NCI-H2081 (cell line): ENCODE data around the gene SHLD3.
"Not testable (repeated sequence)": the region's sequence is repeated elsewhere in the genome, so short reads cannot be mapped to it uniquely, and the experiment has no call there.

Experiments
- DNase-seq, 2 experiments: peaks; one replicate each; lab custom pipeline; 2025; lab: John Stamatoyannopoulos, UW

Gene SHLD3

GRCh38 chr5:65624571-65625555 lies at the start of gene SHLD3, which contains the start of gene TRAPPC13:
Gene SHLD3, plus strand, starts transcription at chr5:65625027. Its CDS starts 4,561 bp downstream, at chr5:65629588.
Gene TRAPPC13, plus strand, starts transcription at chr5:65625027. Its CDS starts 34 bp downstream, at chr5:65625061.
- DNase-seq: peak; percentile 82 to 86

- no peak for DNase-seq
Observed at GRCh38 chr5:65577141-65577540, 47.7 kb upstream of the SHLD3 start.

- no peak for DNase-seq
Observed at GRCh38 chr5:65588694-65589093, 36.1 kb upstream of the SHLD3 start.

GRCh38 chr5:65601761-65602160 lies 23.1 kb upstream of the SHLD3 start:
- DNase-seq: not testable (repeated sequence)

- peak in 1 of 2 experiments; percentile 31 for DNase-seq
Observed at GRCh38 chr5:65611524-65611923, 13.3 kb upstream of the SHLD3 start.

GRCh38 chr5:65612298-65612907 lies 12.4 kb upstream of the SHLD3 start:
- DNase-seq: no peak

GRCh38 chr5:65620021-65620420 lies 4.8 kb upstream of the SHLD3 start:
- DNase-seq: no peak

- DNase-seq: not testable (repeated sequence)
Observed at GRCh38 chr5:65621961-65622360, 2.9 kb upstream of the SHLD3 start.

- DNase-seq: peak in 1 of 2 experiments; percentile 0
Observed at GRCh38 chr5:65623482-65623881, 1.3 kb upstream of the SHLD3 start.

- DNase-seq: peak; percentile 82 to 89
Observed at GRCh38 chr5:65624025-65624570, 729 bp upstream of the SHLD3 start, which contains the start of gene TRIM23. Gene TRIM23, minus strand, starts transcription at chr5:65624333. Its CDS starts 59 bp downstream, at chr5:65624274.

GRCh38 chr5:65625743-65626142 lies 916 bp downstream of the SHLD3 start:
- no peak for DNase-seq

GRCh38 chr5:65630981-65631380 lies 6.2 kb downstream of the SHLD3 start:
- DNase-seq: no peak

GRCh38 chr5:65640240-65640639 lies 15.4 kb downstream of the SHLD3 start:
- no peak for DNase-seq

GRCh38 chr5:65646938-65647337 lies 22.1 kb downstream of the SHLD3 start:
- no peak for DNase-seq

GRCh38 chr5:65647941-65648340 lies 23.1 kb downstream of the SHLD3 start:
- no peak for DNase-seq

- no peak for DNase-seq
Observed at GRCh38 chr5:65651144-65651543, 26.3 kb downstream of the SHLD3 start.

- DNase-seq: no peak
Observed at GRCh38 chr5:65654713-65655112, 29.9 kb downstream of the SHLD3 start.

GRCh38 chr5:65663804-65664521 lies 39.1 kb downstream of the SHLD3 start:
- no peak for DNase-seq

- DNase-seq: no peak
Observed at GRCh38 chr5:65668696-65669095, 43.9 kb downstream of the SHLD3 start.

GRCh38 chr5:65672796-65673195 lies 48.0 kb downstream of the SHLD3 start:
- DNase-seq: no peak

- DNase-seq: no peak
Observed at GRCh38 chr5:65674749-65675148, 49.9 kb downstream of the SHLD3 start.

GRCh38 chr5:65676056-65676455 lies 51.2 kb downstream of the SHLD3 start:
- DNase-seq: not testable (repeated sequence)
